Measurements from ENCODE around the gene IGFL4. TPM values are rescaled to one million over a fixed set of nuclear protein-coding genes. Genes with fewer than 3 reads are reported as not detected.
A peak's percentile ranks its signal among the peaks of the same experiment; 100 is the strongest.
"Not testable (repeated sequence)": the region's sequence is repeated elsewhere in the genome, so short reads cannot be mapped to it uniquely, and the experiment has no call there.

Gene IGFL4
- not detected for total RNA-seq
- long read RNA-seq: 0 reads

DNA sequence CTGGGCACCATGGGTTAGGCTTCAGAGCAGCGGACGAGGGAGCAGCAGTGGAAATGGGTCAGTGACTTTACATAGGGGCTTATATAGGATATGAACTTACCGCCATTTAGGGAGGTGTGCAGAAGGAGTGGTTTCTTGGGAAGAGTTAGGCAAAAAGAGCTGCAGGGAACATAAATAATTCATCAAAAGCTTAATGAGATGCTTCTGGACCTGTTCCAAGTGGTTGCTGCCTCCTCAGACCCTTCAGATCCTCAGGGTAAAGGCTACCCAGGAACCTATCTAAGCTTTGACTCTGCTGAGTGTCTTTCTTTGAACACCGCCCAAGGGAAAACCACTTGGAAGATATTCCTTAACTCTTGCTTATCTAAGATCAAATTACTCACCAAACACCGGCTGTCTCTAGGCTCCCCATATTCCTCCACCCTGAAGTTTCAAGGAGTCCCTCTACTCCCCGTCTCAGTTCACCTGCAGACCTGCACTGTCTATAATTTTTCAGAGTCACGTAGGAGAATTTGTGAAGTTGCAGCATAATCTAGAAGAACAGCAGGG lies at the start of gene IGFL4:
Gene IGFL4 (minus strand): TSS at position 51 of the 549 bp plus-strand sequence. CDS start 40 bp downstream, at position 11.
- ATAC-seq (ENCODE audit: poor library complexity): no peak
- no peak for DNase-seq
- intact Hi-C loops (cut with DNase I): no loop called here

DNA sequence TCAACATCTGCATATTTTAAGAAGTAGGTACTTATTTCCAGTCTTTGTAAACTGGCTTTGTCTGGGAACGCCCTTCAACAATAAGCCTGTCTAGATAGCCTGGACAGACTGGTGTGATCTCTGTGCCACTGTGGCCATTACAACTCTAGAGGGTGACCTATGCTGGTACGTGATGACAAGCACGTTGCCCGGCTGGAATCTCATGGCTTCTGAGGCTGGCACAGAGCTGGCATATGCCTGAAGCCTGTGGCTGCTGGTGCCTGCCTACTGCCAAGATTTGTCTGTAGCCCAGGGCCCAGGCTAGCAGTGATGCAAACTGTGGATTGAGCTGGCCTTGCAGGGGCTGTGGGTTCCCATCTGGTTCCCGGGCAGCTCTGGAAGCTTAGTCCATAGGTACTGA lies 49.6 kb upstream of the IGFL4 start:
- intact Hi-C loops (cut with DNase I): no loop called here
- ATAC-seq (ENCODE audit: poor library complexity) (no peak), DNase-seq (no peak)

DNA sequence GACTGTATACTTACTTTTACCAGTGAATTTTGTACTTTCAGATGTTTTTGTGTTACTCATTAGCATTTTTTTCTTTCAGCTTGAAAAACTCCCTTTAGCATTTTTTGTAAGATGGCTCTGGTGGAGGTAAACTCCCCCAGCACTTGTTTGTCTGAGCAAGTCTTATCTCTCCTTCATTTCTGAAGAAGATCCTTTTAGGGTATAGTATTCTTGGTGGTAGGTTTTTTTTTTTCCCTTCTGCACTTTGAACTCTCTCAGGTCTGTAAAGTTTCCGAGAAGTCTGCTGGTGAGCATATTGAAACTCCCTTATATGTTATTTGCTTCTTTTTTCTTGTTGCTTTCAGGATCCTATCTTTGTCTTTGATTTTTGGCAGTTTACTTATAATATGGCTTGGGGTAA lies 48.6 kb upstream of the IGFL4 start:
- intact Hi-C loops (cut with DNase I): no loop called here
- ATAC-seq (ENCODE audit: poor library complexity) (no peak), DNase-seq (no peak)

DNA sequence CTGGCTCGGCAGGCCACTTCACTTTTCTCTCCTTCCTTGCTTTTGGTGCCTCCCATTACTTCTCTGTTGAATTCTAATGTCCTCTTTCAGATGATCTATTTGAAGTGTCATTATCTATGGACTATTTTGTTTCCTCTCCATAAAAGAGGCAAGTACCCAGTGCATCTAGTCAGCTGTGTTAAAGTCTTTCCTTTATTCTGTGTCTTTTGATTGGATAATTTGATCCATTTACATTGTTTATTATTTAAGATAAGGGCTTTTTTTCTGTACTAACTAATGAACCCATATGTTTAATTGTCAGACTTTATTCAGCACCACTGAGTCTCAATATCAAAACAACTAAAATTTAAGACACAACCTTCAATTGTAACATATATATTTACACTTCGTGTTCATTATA lies 47.3 kb upstream of the IGFL4 start:
- intact Hi-C loops (cut with DNase I): no loop called here
- DNase-seq: no peak

DNA sequence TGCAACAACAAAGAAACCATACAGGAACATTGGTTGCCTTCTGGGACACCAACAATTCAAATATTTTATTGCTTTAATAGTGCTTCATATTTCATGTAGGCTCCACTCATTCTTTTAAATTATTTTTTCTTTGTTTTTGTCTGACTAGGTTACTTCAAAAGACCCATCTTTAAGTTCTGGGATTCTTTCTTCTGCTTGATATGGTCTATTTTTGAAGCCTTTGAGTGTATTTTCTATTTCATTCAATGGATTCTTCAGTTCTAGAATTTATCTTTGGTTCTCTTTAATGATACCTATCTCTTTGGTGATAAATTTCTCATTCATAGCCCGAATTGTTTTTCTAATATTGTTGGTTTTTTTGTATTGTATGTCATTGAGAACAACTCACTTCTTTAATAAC lies 45.1 kb upstream of the IGFL4 start:
- ATAC-seq (ENCODE audit: poor library complexity): no peak
- intact Hi-C loops (cut with DNase I): no loop called here

More for the DNA sequence above, 47.3 kb upstream of the IGFL4 start:
- no peak for ATAC-seq (ENCODE audit: poor library complexity)

DNA sequence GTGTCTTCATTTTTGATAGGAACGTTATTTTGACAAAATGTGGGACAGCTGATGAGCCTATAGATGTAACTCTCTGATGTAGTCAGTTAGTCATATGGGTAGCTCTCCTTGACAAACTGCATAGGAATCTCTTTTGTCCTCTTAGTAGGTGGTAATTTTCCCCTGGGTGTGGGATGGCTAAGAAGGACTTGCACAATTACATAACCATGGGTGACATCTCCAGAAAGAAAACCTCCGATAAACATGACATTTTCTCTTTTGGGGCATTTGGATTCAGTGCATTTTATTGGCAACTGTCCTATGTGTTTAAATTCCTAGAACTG lies 41.9 kb upstream of the IGFL4 start:
- no peak for DNase-seq
- intact Hi-C loops (cut with DNase I): loop anchor here (5.0 kb wide), 2 partner anchors 110 to 185 kb away; no protein-coding TSS in a partner anchor
- ATAC-seq (ENCODE audit: poor library complexity): no peak

More for the DNA sequence above, 45.1 kb upstream of the IGFL4 start:
- DNase-seq: no peak

DNA sequence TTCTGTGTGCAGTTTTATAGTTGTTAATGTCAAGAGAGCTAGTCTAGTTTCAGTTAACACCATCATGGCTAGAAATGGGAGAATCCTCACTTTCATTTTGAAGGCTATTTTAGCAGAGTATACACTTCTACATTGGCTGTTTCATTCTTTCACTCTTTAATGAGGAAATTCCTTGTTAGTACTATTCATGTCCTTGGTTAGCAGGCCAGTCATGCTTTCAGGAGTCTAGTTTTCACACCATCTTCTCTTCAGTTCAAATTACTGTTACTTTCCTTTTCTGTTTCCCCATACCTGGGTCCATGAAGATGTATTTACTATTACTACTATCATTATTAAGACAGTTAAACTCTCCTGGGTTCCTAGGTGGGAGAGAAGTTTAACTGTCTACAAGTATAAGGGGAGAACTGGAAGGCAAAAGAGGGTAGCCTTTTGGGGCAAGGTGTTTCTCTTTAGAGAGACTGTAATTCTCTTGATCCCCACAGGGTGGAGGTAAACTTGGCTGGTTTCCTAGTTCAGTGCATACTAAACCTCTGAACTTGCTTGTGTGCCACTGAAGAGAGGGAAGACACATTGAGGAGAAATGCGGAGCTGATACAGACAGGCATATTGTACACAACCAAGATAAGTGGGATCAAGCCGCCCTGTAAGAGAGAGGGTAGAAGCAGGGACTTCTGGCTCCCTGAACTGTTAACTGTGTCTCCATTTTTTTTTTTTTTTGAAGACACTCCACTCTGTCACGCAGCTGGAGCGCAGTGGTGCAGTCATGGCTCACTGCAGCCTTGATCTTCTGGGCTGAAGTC lies 41.3 kb upstream of the IGFL4 start:
- intact Hi-C loops (cut with DNase I): loop anchor here (5.0 kb wide), 2 partner anchors 110 to 185 kb away; no protein-coding TSS in a partner anchor
- DNase-seq: no peak
- peak; percentile 56 for ATAC-seq (ENCODE audit: poor library complexity)

DNA sequence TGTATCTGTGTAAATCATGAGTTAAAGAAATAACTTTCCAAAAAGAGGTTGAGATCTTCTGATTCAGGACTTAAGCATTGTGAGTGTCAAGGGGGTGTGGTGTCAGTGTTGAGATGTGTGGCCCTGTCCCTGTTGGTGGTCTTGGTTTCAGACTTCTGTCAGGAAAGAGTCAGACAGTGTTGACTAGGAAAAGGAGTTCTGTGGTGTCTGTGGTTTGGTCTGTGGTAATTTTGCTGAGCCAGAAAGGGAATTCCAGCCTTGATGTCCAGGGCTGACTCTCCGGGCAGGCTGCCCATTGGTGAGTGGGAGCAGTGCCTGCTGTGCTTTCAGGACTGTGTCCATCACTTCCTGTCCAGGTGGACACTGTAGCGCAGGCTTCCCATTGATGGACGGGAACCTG lies 39.8 kb upstream of the IGFL4 start:
- ATAC-seq (ENCODE audit: poor library complexity): no peak
- intact Hi-C loops (cut with DNase I): loop anchor here (5.0 kb wide), 2 partner anchors 112 to 187 kb away; no protein-coding TSS in a partner anchor
- DNase-seq: no peak

DNA sequence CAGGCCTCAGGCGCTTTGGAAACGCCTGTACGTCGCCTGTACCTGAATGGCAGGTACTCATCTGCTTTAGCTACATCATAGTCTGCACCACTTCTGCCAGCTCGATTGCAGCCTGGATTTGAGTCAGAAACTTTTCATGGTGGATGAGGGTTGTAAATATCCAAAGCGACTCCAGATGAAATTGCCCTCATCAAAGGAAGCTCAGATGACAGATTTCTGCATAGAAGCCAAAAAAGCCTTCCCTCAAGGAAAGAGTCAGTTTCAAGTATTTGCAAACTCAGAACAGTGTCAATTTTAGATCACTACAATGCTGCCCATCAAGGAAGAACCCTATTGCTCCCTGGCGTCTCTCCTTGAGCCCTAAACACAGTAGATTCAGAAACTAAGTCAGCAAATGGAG lies 38.8 kb upstream of the IGFL4 start:
- intact Hi-C loops (cut with DNase I): no loop called here
- DNase-seq: no peak
- ATAC-seq (ENCODE audit: poor library complexity): no peak

DNA sequence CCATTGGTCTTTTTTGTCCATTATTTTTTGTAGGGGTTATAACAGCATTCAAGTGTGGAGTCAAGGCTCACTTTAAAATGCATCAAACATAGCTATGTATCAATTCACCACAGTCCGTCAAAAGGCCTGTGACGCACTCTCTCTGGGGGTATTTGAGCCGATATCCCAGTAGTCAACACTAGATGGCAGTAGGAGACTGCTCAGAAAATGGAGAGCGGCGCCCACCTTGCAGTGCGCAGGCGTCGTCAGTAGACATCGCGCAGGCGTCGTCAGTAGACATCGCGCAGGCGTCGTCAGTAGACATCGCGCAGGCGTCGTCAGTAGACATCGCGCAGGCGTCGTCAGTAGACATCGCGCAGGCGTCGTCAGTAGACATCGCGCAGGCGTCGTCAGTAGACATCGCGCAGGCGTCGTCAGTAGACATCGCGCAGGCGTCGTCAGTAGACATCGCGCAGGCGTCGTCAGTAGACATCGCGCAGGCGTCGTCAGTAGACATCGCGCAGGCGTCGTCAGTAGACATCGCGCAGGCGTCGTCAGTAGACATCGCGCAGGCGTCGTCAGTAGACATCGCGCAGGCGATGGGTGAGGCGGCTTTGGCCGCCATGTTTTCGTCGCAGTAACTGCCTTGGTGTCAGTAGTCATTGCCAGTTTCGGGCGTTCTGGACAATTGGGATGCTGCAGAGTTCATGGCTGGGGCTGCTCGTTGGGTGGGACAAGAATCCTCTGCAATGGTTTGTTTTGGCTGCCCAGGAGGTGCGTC lies 38.0 kb upstream of the IGFL4 start:
- ATAC-seq (ENCODE audit: poor library complexity); DNase-seq; intact Hi-C loops (cut with DNase I): not testable (repeated sequence)

DNA sequence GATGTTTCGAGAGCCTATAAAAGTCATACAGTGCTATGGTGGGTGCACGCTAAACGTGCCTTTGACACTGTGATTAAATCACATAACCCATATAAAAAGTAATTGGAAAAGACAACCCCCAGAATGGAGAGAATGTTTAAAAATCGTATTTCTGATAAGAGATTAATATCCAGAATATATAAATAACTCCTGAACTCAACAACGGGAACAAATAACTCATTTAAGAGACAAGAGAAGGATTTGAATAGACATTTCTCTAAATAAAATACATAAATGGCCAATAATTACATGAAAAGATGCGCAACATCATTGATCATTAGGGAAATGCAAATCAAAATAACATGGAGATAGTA lies 37.0 kb upstream of the IGFL4 start:
- no peak for ATAC-seq (ENCODE audit: poor library complexity)
- DNase-seq: no peak
- intact Hi-C loops (cut with DNase I): no loop called here

DNA sequence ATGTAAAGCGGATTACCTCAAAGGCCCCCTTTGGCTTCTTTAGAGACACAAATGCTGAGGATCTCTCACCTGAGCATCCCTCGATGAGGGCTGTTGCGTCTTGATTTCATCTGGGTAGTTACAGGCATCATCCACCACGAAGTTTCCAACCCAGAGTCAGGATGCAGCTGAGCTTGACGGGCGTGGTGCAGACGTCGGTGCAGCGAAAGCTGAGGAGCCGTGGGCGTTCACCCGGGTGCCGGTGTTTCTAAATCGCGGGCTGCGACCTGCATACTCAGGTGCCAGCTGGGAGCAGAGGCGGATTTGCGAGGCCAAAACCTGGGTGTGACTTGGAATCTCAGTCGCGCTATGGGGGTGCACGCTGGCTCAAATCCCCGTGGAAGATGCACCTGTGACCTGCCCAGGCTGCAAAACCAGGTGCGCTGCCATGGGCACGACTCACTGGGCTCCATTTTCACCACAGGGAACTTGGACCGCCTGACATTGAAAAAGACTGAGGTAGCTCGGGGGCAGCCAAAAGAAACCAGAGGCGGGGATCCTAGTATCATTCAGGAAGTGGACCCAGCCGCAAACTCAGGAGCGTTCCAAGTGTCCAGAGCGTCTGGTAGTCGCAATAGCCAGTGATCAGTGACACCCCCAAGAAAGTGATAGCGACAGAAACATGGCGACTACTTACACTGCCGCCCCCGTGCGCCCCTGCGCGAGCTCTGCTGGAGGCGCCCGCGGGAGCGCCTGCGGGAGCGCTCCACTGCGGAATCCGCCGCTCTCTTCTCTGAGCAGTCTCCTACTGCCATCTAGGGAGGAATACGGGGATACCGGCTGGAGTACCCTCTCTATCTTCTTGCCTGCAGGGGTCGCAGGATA lies 36.4 kb upstream of the IGFL4 start:
- DNase-seq (no peak), ATAC-seq (ENCODE audit: poor library complexity) (peak; percentile 58)
- intact Hi-C loops (cut with DNase I): no loop called here

DNA sequence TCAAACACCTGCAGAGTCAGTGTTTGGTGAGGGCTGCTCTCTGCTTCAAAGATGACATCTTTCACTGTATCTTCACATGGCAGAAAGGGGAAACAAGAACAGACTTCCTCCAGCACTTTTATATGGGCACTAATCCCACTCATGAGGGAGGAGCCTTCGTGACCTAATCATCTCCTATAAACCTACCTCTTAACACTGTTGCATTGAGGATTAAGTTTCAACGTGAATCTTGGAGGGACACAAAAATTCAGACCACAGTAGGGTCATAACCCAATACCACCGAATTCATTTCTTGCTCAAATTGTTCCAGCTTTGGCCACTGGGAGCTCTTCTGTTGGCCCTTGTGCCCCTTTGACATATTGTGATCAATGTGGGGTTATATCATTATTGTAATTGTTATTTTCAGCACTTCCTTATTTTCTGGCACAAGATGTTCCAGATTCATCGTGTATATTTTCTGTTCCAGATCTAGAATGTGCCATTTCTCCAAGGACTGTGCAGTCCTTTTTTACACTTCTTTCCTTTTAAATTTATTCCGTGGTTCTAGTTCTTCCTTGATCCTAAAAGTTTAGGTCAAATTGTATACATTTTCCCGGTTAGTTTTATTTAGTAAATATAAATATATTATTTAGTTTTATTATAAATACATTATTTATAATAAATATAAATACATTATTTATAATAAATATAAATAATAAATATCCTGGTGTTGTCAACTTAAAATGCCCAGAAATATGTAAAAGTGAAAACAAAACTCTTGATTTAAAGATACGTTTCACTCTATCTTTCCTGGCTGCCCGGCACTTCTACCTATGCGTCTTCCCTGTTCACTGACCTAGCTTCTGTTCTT lies 35.5 kb upstream of the IGFL4 start:
- ATAC-seq (ENCODE audit: poor library complexity) (no peak), DNase-seq (no peak)
- intact Hi-C loops (cut with DNase I): no loop called here

DNA sequence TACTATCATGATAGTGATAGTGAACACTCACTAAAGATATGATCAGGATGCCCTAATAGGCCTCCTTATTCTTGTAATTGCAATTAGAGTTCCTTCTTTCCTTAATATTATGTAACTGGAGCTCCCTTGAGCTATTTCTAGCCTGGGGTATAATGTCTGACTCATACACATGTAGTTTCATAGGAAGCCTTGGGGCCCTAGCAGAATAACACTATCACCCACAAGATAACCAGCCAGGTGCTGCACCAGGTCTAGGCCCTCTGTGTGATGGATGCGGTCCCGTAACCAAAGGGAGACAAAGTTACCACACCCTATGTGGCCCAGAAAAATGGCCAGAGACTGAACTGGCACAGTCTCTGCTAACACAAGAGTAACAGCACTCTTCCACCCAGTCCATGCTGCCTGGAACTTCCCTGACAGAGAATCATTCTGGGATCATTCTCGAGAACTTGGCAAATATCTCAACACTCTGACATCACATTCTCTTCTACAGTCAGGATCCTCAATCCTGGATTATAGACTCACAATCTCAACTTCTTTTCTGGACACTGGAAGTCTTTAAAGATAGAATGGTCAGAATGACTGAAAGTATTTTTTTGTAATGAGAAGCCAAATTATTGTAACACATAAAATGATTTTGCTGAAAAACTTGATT lies 32.6 kb upstream of the IGFL4 start:
- no peak for ATAC-seq (ENCODE audit: poor library complexity)
- no peak for DNase-seq
- intact Hi-C loops (cut with DNase I): no loop called here

DNA sequence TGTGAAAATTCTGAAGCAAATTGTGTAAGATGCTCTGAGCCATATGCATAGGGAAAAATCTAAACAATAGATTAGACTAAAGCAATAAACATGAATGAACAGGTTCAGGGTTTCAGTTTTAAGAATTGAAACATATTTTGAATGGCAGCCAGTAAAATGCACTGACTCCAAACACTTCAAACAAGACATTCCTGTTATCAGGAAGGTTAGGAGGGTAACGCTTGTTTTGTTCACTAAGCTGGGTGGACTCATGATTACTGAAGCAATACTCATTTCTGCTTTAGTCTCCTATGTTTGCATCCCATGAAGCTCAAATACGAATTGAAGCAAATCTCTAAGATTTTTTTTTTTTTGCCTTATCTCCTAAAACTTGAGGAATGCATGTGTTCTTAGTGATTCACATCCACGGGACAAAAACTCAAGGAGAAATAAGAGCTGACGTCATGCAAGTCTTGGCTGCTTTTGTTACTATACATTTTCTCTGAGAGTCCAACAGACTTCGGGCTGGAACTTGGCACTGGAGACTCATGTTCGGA lies 29.1 kb upstream of the IGFL4 start:
- intact Hi-C loops (cut with DNase I): no loop called here
- ATAC-seq (ENCODE audit: poor library complexity) (no peak), DNase-seq (no peak)

DNA sequence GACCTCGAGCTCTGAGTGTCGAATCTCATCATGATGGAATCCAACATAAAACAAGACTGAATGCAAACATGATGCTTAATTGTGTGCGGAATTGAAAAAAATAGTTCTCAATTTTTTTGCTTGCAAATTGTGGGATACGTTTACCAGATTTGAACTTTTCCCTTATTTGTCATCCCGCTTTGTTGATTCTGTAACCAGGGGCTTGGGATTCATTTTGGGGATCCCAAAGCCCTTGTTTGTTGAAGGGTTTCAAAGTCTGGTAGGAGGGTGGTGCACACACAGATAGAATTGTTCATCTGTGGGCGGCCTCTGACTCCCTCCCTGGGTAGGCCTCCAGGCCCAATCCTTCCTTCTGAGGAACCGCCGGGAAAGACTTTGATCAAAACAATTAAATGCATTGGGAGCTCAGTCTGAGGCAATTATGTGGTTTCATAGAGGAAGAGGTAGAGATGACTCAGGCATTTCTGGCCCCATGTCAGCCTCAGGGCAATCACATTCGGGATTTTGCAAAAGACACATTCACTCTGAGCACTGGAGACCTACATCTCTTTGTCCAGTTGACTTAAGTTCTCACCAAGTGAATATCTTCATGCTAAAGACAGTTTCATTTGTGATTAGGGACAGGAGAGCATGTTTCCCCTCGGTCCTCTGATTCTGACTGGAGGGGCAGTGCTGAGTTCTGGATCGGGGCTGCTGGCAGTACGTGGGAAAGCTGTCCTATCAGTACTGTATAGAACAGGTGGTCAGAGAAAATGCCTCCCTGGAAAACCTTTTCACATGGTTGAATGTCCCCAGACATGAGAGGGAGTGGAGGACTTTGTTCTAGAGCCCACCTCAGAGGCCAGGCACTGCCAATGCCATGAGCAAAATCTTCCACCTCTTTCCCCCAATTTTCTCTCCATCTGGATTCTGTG lies 27.8 kb upstream of the IGFL4 start:
- no peak for DNase-seq
- ATAC-seq (ENCODE audit: poor library complexity): no peak
- intact Hi-C loops (cut with DNase I): no loop called here

Data from Right ventricle myocardium superior (tissue), 1 donor.